Naive thymus-derived CD4-positive, alpha-beta T cell (primary cell): Measurements from ENCODE around the gene VWCE. TPM values are rescaled to one million over a fixed set of nuclear protein-coding genes. Genes with fewer than 3 reads are reported as not detected.
A peak's percentile ranks its signal among the peaks of the same experiment; 100 is the strongest.

ENCODE experiments used
- ATAC-seq: fragments of 150-1000 bp; cut with Tn5 transposase; 2 replicates; pipeline ENCODE4 v1.10.0; 2021; ENCODE audit warnings: mild to moderate bottlenecking, moderate library complexity
- CTCF ChIA-PET: fragments of 350-600 bp; sonication (Branson Sonifier 250); formaldehyde crosslinking; loops from one replicate; lab custom pipeline; 2021; ENCODE audit warnings: antibody characterized with exemption; lab: Charles Lee
- POLR2A ChIA-PET: fragments of 350-600 bp; sonication (Branson Sonifier 250); formaldehyde crosslinking; loops from one replicate; lab custom pipeline; 2021; ENCODE audit warnings: antibody characterized with exemption, inconsistent platforms; lab: Charles Lee
- DNase-seq, 9 donors: peaks; one replicate each; pipeline versions ENCODE4 v3.0.0 to v3.0.0-alpha.2; 2020 to 2022; ENCODE audit warnings: mixed read lengths in 1 of 9
- H3K27ac ChIP-seq: one replicate; pipeline ENCODE4 v1.7.0; 2013; ENCODE audit warnings: mild to moderate bottlenecking, low read depth, low read length, moderate library complexity
- H3K27me3 ChIP-seq, 2 donors: one replicate each; pipeline ENCODE4 v1.7.0; 2013; ENCODE audit warnings: low read length in 2 of 2, mild to moderate bottlenecking in 2 of 2, moderate library complexity in 2 of 2; ENCODE audit not compliant: control insufficient read depth in 2 of 2, insufficient read depth in 2 of 2
- H3K36me3 ChIP-seq, 3 experiments: 1 replicate in 2 of 3; 2 replicates in 1 of 3; pipeline ENCODE4 v1.7.0; 2013; ENCODE audit warnings: low read length in 3 of 3, mild to moderate bottlenecking in 3 of 3, moderate library complexity in 1 of 3; ENCODE audit not compliant: insufficient read depth in 3 of 3, control insufficient read depth in 2 of 3
- H3K4me1 ChIP-seq, 2 donors: one replicate each; pipeline ENCODE4 v1.7.0; 2013; ENCODE audit warnings: low read length in 2 of 2, mild to moderate bottlenecking in 2 of 2, moderate library complexity in 1 of 2; ENCODE audit not compliant: control insufficient read depth in 2 of 2, insufficient read depth in 2 of 2
- H3K4me3 ChIP-seq: 2 replicates; pipeline ENCODE4 v1.7.0; 2013; ENCODE audit warnings: mild to moderate bottlenecking, low read length
- H3K9me3 ChIP-seq, 3 experiments: 1 replicate in 2 of 3; 2 replicates in 1 of 3; pipeline ENCODE4 v1.7.0; 2013; ENCODE audit warnings: low read length in 3 of 3; ENCODE audit not compliant: control insufficient read depth in 2 of 3
- H3K27ac Mint-ChIP-seq, 9 donors: one replicate each; pipeline ENCODE4 v1.8.0; 2020 to 2022; ENCODE audit warnings: mixed read lengths in 9 of 9, mild to moderate bottlenecking in 8 of 9, moderate library complexity in 5 of 9, inconsistent platforms in 2 of 9
- H3K27me3 Mint-ChIP-seq, 5 donors: one replicate each; pipeline ENCODE4 v1.8.0; 2021 to 2022; ENCODE audit warnings: mixed read lengths in 5 of 5, mild to moderate bottlenecking in 1 of 5
- H3K36me3 Mint-ChIP-seq, 5 donors: one replicate each; pipeline ENCODE4 v1.8.0; 2020 to 2022; ENCODE audit warnings: mixed read lengths in 5 of 5, mild to moderate bottlenecking in 3 of 5, inconsistent platforms in 1 of 5
- H3K4me1 Mint-ChIP-seq, 7 donors: one replicate each; pipeline ENCODE4 v1.8.0; 2020 to 2022; ENCODE audit warnings: mixed read lengths in 7 of 7, mild to moderate bottlenecking in 3 of 7, inconsistent platforms in 1 of 7
- H3K4me3 Mint-ChIP-seq, 10 donors: one replicate each; pipeline ENCODE4 v1.8.0; 2020 to 2022; ENCODE audit warnings: mild to moderate bottlenecking in 10 of 10, mixed read lengths in 10 of 10, moderate library complexity in 6 of 10, inconsistent platforms in 2 of 10
- H3K9me3 Mint-ChIP-seq, 11 donors: one replicate each; pipeline ENCODE4 v1.8.0; 2020 to 2022; ENCODE audit warnings: mixed read lengths in 11 of 11, mild to moderate bottlenecking in 4 of 11, inconsistent platforms in 1 of 11, moderate library complexity in 1 of 11
- intact Hi-C, 2 donors: fragments of 100-400 bp; cut with micrococcal nuclease; formaldehyde crosslinking; loops; one replicate each; pipeline ENCODE4 v1.15.1; 2023
- polyA plus RNA-seq, 2 donors: library from polyadenylated mRNA; unstranded; fragments of 300-500 nt; fragmentation: Illumina TruSeq; gene quantifications; one replicate each; pipeline ENCODE4 v1.2.3, GENCODE V29; 2021
- total RNA-seq, 6 experiments: library from RNA in 5 of 6; stranded (reverse) in 5 of 6; gene quantifications; 1 replicate in 5 of 6; 2 replicates in 1 of 6; pipeline ENCODE4 v1.2.3 and lab custom pipeline; 2021 to 2026

Gene VWCE
- total and polyA plus RNA-seq, 7 experiments from 2014 or later, result 0.16 to 3.8 (median 0.49) TPM; not detected in 2

GRCh38 chr11:61339490-61339878, 44.4 kb upstream of the VWCE start:
- Histone ChIP-seq H3K27me3 (no peaks in the 10 kb centered on the region), H3K4me1 (peaks cover 7% of the 10 kb centered on the region in 2 donors), H3K4me3 (no peak overlapping the region), H3K9me3 (no peaks in the 10 kb centered on the region), H3K36me3 (peaks cover 0 to 31% (median 0%) of the 10 kb centered on the region in 3 experiments), H3K27ac (no peak overlapping the region)
- intact Hi-C loops, result no loop called here
- no peaks in the 10 kb centered on the region for H3K27me3 Mint-ChIP-seq
- ATAC-seq (no peak), DNase-seq (no peak)
- H3K36me3 Mint-ChIP-seq, result peaks cover 1 to 14% (median 8%) of the 10 kb centered on the region in 5 donors
- H3K9me3 Mint-ChIP-seq, result no peaks in the 10 kb centered on the region
- H3K27ac Mint-ChIP-seq, result no peak overlapping the region
- peaks cover 2 to 14% (median 13%) of the 10 kb centered on the region in 7 donors for H3K4me1 Mint-ChIP-seq
- no peak overlapping the region for H3K4me3 Mint-ChIP-seq
- POLR2A ChIA-PET, result no interaction called here
- CTCF ChIA-PET, result interaction anchor here (1.5 to 7.2 kb wide), 2 partner anchors 45 to 107 kb away, joined by 3 to 184 read pairs; no protein-coding TSS in a partner anchor

- peaks cover 7 to 8% of the 10 kb centered on the region in 2 donors for H3K4me1 ChIP-seq
- H3K9me3 ChIP-seq, result no peaks in the 10 kb centered on the region
- POLR2A ChIA-PET, result interaction anchor here (1.1 kb wide), 1 partner anchor 54 kb away, joined by 3 read pairs; no protein-coding TSS in a partner anchor
- Mint-ChIP-seq H3K27ac (peak overlapping the region in 1 of 9 donors; percentile 55), H3K27me3 (no peaks in the 10 kb centered on the region), H3K36me3 (peaks cover 1 to 14% (median 8%) of the 10 kb centered on the region in 5 donors), H3K4me3 (no peak overlapping the region), H3K9me3 (no peaks in the 10 kb centered on the region), H3K4me1 (peaks cover 5 to 20% (median 15%) of the 10 kb centered on the region in 7 donors)
- H3K36me3 ChIP-seq, result peaks cover 0 to 31% (median 0%) of the 10 kb centered on the region in 3 experiments
- H3K27ac ChIP-seq, result no peak overlapping the region
- ATAC-seq (no peak), DNase-seq (no peak)
- CTCF ChIA-PET, result interaction anchor here (1.5 to 7.2 kb wide), 2 partner anchors 45 to 108 kb away, joined by 3 to 184 read pairs; no protein-coding TSS in a partner anchor
- no peaks in the 10 kb centered on the region for H3K27me3 ChIP-seq
- H3K4me3 ChIP-seq, result no peak overlapping the region
- intact Hi-C loops, result no loop called here
Observed at GRCh38 chr11:61338783-61339489, 43.8 kb upstream of the VWCE start.

GRCh38 chr11:61337706-61338470, 42.8 kb upstream of the VWCE start:
- POLR2A ChIA-PET, result interaction anchor here (1.0 to 5.7 kb wide), 3 partner anchors 20 to 55 kb away, joined by 3 to 70 read pairs (median 3); no protein-coding TSS in a partner anchor
- H3K27ac Mint-ChIP-seq, result no peak overlapping the region

GRCh38 chr11:61336171-61336935, 41.2 kb upstream of the VWCE start:
- ATAC-seq (peak; percentile 73), DNase-seq (peak; percentile 74 to 90 (median 85))
- peaks cover 20 to 38% (median 37%) of the 10 kb centered on the region in 7 donors for H3K4me1 Mint-ChIP-seq
- H3K36me3 ChIP-seq, result peaks cover 0 to 20% (median 0%) of the 10 kb centered on the region in 3 experiments
- no peaks in the 10 kb centered on the region for H3K27me3 Mint-ChIP-seq
- peaks cover 0 to 3% (median 0%) of the 10 kb centered on the region in 11 donors for H3K9me3 Mint-ChIP-seq
- H3K36me3 Mint-ChIP-seq, result peaks cover 4 to 14% (median 8%) of the 10 kb centered on the region in 5 donors
- peak overlapping the region in 2 of 10 donors; percentile 7 to 17 for H3K4me3 Mint-ChIP-seq
- no peak overlapping the region for H3K4me3 ChIP-seq
- ChIA-PET CTCF (interaction anchor here (0.6 to 7.2 kb wide), 20 partner anchors 14 to 180 kb away, joined by 3 to 184 read pairs (median 7); partner anchors contain the start of genes CPSF7, CYB561A3, SDHAF2 and TMEM138), POLR2A (interaction anchor here (0.6 to 5.7 kb wide), 15 partner anchors 12 to 1664 kb away, joined by 3 to 82 read pairs (median 3); partner anchors contain the start of genes CPSF7, CYB561A3, SDHAF2 and TMEM138)
- peak overlapping the region; percentile 66 to 98 (median 87) for H3K27ac Mint-ChIP-seq
- no peaks in the 10 kb centered on the region for H3K9me3 ChIP-seq
- H3K27me3 ChIP-seq, result no peaks in the 10 kb centered on the region
- peak overlapping the region; percentile 68 for H3K27ac ChIP-seq
- H3K4me1 ChIP-seq, result peaks cover 24 to 25% of the 10 kb centered on the region in 2 donors
- intact Hi-C loops, result loop anchor here (1.0 kb wide), 4 partner anchors 25 to 99 kb away; partner anchors contain the start of gene CYB561A3 (in 1 of the 2)

More at GRCh38 chr11:61337706-61338470, 42.8 kb upstream of the VWCE start:
- Histone ChIP-seq H3K36me3 (peaks cover 0 to 24% (median 0%) of the 10 kb centered on the region in 3 experiments), H3K4me3 (no peak overlapping the region), H3K4me1 (peaks cover 14 to 15% of the 10 kb centered on the region in 2 donors), H3K27me3 (no peaks in the 10 kb centered on the region), H3K27ac (no peak overlapping the region), H3K9me3 (no peaks in the 10 kb centered on the region)
- no peaks in the 10 kb centered on the region for H3K27me3 Mint-ChIP-seq
- no peak overlapping the region for H3K4me3 Mint-ChIP-seq
- CTCF ChIA-PET, result interaction anchor here (2.4 to 7.2 kb wide), 3 partner anchors 40 to 54 kb away, joined by 6 to 184 read pairs (median 54); partner anchors contain the start of gene TMEM216
- H3K4me1 Mint-ChIP-seq, result peaks cover 5 to 25% (median 22%) of the 10 kb centered on the region in 7 donors
- H3K9me3 Mint-ChIP-seq, result peaks cover 0 to 3% (median 0%) of the 10 kb centered on the region in 11 donors
- intact Hi-C loops, result no loop called here
- ATAC-seq, result no peak
- DNase-seq, result no peak
- peaks cover 1 to 14% (median 8%) of the 10 kb centered on the region in 5 donors for H3K36me3 Mint-ChIP-seq

- ATAC-seq (no peak), DNase-seq (no peak)
- peaks cover 0 to 3% (median 0%) of the 10 kb centered on the region in 11 donors for H3K9me3 Mint-ChIP-seq
- peaks cover 0 to 11% (median 4%) of the 10 kb centered on the region in 5 donors for H3K36me3 Mint-ChIP-seq
- Histone ChIP-seq H3K4me3 (no peak overlapping the region), H3K9me3 (no peaks in the 10 kb centered on the region), H3K36me3 (peaks cover 0 to 11% (median 0%) of the 10 kb centered on the region in 3 experiments), H3K27ac (peak overlapping the region; percentile 99), H3K27me3 (no peaks in the 10 kb centered on the region), H3K4me1 (peaks cover 27 to 30% of the 10 kb centered on the region in 2 donors)
- ChIA-PET POLR2A (interaction anchor here (0.6 to 5.7 kb wide), 10 partner anchors 13 to 431 kb away, joined by 3 to 82 read pairs (median 4); partner anchors contain the start of genes CPSF7, CYB561A3, SDHAF2 and TMEM138), CTCF (interaction anchor here (1.1 to 7.2 kb wide), 10 partner anchors 27 to 104 kb away, joined by 3 to 184 read pairs (median 17); partner anchors contain the start of genes CPSF7, CYB561A3, SDHAF2 and TMEM138)
- peak overlapping the region in 3 of 10 donors; percentile 5 to 51 (median 49) for H3K4me3 Mint-ChIP-seq
- peak overlapping the region; percentile 38 to 99 (median 91) for H3K27ac Mint-ChIP-seq
- H3K27me3 Mint-ChIP-seq, result no peaks in the 10 kb centered on the region
- intact Hi-C loops, result no loop called here
- H3K4me1 Mint-ChIP-seq, result peaks cover 23 to 47% (median 46%) of the 10 kb centered on the region in 7 donors
Observed at GRCh38 chr11:61335355-61335710, 40.2 kb upstream of the VWCE start.
